ENCODE data around the gene COL10A1.

GRCh38 chr6:116096979-116097816, 28.7 kb downstream of the COL10A1 start:
- TF ChIP-seq CTCF (IDR thresholded peaks at IDR 0.05; ENCODE audit: insufficient read depth, low read depth, low read length) (peak; percentile 39), EZH2 (IDR thresholded peaks at IDR 0.05; ENCODE audit: insufficient read depth, low read length) (no peak)

Measured in astrocyte (in vitro differentiated cells and primary cell).